HG02759 (cell line): ENCODE results near the gene HMCN2.

Source experiments
- ATAC-seq: cut with Tn5 transposase; IDR thresholded peaks from one replicate; pipeline ENCODE4 v1.9.1; 2021; ENCODE audit warnings: mild to moderate bottlenecking, moderate library complexity; ENCODE audit not compliant: unreplicated experiment

Gene HMCN2

DNA sequence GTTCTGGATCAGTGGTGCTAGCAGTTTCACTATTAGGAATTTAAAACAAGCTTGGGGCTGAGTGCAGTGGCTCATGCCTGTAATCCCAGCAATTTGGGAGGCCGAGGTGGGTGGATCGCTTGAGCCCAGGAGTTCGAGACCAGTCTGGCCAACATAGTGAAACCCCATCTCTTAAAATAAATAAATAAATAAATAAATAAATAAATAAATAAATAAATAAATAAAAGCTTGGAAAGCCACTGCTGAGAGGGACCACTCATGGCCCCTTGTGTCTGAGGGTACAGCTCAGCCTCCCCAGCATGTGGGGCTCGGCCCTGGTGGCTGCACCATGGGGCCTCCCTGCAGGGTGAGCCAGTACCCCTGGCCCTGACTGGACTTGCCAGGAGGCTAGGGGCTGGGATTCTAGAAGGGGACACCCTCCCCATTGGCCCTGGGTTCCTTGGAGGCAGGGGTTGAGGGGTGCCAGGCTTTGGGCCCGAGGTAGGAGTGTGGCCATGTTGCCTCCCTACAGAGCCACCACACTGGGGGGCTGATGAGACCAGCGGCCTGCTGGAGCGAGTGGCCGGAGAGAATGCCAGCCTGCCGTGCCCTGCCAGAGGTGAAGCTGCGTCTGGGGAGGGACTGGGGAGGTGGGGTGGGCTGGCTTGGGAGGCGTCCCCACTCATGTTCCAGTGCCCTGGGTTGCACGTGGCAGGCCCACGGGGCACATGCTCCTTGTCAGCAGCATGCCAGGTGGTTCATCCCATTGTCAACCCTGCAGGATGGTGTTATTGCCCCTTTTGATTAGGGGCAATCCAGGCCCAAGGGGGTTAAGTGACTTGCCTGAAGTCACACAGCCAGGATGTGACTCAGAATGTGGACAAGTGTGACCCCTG is 76.5 kb downstream of the HMCN2 start:
- ATAC-seq = no peak

DNA sequence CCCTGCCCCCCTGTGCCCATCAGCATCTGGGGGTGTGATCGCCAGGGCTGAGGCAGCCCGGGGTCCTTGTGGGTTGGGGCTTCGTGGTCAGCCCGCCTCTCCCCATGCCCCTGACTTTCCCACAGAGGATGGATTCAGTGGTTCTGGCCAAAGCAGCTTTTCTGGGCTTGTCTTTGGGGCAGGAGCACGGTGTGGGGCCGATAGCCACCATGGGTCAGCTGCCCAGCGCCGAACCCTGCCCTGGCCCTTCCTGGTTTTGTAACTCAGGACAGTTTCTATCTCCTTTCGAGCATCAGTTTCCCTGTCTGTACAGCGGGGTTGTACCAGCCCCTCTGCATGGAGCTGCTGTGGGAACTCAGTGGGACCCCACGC is 77.1 kb downstream of the HMCN2 start:
- ATAC-seq = no peak

DNA sequence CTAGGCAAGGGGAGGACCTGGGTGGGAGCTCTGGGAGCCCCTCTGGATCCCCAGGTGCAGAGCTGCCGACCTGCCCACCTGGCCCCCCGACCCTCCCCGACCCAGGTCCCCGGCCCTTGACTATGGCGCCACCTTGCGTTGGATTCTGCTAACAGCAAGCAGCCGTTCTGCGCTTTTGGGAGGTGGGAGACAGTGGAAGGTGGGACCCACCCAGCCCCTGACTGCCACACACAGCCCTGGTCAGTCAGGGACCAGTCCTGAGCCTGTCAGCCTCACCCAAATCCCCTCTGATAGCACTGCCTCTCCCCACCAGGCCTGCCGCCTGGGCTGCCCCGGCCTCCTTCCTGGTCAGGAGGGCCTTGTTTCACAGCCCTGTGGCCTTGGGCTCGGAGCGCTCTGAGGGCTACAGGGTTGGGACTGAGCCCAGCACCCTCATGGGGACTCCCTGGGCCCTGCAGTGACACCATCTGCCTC is 77.9 kb downstream of the HMCN2 start:
- ATAC-seq = no peak

DNA sequence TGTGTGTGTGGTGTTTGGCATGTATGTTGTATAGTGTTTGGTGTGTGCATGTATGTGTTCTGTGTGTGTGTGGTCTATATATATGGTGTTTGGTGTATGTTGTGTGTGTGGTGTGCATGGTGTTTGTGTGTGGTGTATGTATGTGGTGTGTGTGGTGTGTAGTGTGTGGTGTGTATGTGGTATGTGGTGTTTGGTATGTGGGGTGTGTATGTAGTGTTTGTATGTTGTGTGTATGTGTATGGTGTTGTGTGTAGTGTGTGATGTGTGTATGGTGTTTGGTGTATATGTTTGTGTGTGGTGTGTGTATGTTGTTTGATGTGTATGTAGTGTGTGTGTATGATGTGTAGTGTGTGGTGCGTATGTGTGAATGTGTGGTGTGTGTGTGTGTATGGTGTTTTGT is 78.8 kb downstream of the HMCN2 start:
- no peak for ATAC-seq

DNA sequence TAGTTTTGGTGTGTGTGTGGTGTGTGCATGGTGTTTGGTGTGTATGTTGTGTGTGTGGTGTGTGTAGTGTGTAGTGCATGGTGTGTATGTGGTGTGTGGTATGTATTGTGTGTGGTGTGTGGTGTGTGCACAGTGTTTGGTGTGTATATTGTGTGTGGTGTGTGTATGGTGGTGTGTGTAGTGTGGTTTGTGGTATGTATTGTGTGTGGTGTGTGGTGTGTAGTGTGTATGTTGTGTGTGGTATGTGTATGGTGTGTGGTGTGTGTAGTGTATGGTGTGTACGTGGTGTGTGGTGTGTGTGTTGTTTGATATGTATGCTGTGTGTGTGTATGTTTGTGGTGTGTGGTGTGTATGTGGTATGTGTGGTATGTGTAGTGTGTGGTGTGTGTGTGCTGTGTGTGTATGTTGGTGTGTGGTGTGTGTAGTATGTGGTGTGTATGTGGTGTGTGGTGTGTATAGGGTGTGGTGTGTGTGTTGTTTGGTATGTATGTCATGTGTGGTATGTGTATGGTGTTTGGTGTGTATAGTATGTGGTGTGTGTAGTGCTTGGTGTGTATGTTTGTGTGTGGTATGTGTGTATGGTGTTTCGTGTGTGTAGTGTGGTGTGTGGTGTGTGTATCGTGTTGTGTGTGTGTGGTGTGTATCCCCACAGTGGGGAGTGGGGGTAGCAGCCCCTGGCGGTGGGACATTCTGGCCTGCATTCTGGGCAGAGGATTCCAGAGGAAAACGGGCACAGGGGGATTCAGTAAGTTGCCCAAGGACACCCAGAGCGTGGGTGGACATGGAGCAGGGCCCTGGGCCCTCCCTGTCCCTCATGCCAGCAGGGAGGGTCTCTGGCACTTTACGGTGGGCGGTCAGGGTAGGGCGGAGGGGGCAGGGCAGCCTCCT is 79.7 kb downstream of the HMCN2 start:
- ATAC-seq = no peak

DNA sequence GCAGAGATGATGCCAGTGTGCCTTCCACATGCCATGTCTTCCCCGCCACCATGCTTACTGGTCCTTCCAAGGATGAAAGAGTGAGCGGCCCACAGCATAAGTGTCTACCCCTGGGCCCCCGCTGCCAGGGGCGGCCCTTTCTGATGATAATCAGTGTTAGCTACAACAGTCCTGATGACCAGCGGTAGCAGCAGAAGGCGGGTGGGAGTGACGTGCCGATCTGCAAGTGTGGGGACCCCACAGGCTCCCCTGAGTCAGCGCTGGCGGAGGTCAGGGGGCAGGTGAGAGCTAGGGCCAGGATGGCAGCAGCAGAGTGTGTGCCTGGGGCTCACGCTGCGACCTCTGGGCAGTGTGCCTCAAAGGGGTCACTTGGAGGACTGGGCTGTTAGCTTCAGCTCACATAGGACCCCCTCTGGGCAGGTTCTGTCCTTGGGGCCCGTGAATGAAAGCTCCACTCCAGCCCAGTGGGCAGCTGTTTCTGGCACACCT is 80.4 kb downstream of the HMCN2 start:
- ATAC-seq = no peak

DNA sequence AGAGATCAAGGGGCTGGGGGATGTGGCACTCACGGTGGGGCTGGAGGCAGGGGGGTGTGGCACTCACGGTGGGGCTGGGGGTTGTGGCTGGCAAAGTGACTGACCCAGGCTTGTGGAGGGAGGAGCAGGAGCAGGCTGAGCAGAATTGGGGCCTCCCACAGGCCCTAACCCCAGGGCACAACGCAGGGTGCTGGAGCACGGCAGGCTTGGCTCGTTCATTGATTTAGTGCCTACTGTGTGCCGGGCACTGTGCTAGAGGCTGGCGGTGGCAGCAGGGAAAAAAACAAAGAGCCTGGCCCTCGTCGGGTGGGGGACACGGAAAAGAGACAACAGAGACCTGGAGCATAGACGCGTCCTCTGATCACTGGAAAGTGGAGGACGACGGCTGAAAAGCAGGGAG is 80.9 kb downstream of the HMCN2 start:
- ATAC-seq = no peak

DNA sequence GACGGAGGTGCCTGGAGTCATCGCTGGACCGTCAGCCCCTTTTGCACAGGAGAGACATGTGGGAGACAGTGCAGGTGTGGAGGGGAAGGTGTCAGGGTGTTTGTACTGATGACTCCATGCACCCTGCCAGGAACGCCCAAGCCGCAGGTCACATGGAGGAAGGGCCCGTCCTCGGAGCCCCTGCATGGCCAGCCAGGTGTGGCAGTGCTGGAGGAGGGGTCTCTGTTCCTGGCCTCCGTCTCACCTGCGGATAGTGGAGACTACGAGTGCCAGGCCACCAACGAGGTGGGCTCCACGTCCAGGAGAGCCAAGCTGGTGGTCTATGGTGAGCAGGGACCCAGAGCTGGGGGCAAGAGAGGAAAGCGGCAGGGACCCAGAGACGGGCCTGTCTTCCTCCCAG is 81.5 kb downstream of the HMCN2 start:
- no peak for ATAC-seq

DNA sequence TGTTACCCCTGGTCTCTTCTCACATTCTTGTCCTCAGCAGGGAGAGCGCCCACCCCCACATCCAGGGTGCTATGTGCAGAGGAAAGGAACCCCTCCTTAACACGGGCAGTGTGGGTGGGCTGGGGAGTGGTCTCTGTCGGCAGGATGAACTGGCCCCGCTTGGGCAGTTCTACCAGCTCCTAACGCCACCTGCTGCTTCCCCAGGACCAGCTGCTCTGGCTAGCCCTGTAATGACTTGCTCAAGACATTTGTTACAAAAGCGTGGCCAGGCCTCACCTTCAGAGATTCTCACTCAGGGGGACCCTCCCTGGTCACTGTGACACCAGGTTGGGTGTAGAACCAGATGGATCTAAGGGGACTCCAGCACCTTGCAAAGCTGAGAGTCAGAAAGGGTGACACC is 82.4 kb downstream of the HMCN2 start:
- no peak for ATAC-seq

DNA sequence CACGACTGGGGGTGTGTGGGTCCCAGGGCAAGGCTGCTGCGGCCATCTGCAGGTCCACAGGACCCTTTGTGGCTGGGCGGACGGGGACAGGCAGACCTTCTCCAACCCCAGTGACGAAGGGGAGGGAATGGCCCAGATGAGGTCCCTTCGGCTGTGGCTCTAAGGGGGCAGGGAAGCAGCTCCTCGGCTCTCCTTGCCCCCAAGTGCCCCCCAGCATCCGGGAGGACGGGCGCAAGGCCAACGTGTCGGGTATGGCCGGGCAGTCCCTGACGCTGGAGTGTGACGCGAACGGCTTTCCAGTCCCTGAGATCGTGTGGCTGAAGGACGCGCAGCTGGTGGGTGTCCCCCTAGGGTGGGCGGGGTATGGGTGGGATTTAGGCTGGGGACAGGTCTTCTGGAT is 82.8 kb downstream of the HMCN2 start:
- ATAC-seq = no peak

DNA sequence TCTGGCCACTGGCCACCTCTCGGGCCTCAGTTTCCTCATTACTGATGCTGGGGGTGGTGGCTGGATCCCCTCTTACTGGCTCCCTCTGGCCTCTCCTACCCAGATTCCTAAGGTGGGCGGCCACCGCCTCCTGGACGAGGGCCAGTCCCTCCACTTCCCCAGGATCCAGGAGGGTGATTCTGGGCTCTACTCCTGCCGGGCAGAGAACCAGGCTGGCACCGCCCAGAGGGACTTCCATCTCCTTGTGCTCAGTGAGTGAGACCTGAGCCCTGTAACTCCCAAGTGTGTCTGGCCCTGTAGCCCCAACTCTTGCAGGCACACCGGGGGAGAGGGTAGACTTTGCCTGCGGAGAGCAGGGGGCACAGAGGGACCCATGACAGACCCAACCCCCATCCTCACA is 83.3 kb downstream of the HMCN2 start:
- ATAC-seq = no peak

DNA sequence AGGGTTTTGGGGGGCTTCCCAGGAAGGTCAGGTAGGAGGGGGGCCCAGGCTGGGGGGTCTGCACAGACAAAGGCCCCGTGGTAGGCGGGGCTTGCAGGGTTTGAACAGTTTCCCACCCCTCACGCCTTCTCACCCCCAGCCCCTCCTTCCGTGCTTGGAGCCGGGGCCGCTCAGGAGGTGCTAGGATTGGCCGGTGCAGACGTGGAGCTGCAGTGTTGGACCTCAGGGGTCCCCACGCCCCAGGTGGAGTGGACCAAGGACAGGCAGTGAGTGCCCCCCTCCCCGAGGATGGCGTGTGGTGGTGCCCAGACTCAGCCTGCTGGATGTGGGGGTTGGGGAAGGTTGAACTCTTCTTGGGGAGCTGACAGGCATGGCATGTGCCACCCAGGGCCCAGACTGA is 83.8 kb downstream of the HMCN2 start:
- ATAC-seq = no peak

DNA sequence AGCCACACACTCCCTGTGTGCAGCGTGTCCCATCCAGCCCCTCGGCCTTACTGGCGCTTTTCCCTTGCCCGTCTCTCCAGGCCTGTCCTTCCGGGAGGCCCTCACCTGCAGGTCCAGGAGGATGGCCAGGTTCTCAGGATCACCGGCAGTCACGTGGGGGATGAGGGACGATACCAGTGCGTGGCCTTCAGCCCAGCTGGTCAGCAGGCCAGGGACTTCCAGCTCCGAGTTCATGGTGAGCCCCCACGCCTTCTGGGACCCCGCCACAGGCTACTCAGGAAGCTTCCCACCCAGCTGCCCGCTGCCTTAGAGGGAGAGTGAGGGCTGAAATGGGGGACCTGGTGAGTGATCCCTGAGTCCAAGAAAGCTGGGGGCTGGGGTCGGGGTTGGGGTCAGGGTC is 85.8 kb downstream of the HMCN2 start:
- no peak for ATAC-seq

DNA sequence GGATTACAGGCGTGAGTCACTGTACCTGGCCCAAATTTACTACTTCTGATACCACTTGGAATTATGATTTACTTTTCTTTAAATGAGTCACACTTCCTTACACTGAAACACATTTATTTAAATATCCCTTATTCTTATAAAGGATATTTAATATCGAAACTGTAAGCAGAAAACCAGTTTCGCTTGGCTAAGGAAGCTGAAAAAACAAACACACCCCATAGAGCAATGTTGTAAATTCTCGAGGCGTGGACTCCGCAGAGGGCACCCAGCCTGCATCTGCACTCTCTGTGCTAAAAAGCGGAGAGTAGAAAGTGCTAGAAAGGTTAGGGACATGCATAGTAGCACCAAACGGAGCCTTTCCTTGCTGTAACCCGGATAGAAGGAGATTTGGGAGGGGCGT is 86.5 kb downstream of the HMCN2 start:
- no peak for ATAC-seq

DNA sequence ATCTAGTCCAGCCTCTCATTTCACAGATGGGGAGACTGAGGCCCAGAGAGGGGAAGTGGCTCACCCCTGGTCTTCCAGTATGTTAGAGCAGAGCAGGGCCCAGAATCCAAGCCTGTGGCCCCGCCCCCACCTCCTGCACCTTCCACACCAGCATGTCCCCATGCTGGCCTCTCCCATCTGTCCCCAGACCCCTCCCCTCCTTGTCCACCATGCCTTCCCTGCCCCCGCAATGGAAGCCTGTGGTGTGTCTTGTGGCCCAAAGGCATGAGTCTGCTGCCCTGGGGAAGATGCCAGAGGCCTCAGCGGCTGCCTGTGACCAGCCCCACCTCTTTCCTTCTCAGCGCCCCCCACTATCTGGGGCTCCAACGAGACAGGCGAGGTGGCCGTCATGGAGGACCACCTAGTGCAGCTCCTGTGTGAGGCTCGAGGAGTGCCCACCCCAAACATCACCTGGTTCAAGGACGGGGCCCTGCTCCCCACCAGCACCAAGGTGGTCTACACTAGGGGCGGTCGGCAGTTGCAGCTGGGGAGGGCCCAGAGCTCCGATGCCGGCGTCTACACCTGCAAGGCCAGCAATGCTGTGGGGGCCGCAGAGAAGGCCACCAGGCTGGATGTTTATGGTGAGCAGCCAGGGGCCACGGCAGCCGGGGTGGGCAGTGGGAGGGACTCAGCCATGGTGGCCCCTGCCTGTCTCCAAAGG is 87.2 kb downstream of the HMCN2 start:
- no peak for ATAC-seq

DNA sequence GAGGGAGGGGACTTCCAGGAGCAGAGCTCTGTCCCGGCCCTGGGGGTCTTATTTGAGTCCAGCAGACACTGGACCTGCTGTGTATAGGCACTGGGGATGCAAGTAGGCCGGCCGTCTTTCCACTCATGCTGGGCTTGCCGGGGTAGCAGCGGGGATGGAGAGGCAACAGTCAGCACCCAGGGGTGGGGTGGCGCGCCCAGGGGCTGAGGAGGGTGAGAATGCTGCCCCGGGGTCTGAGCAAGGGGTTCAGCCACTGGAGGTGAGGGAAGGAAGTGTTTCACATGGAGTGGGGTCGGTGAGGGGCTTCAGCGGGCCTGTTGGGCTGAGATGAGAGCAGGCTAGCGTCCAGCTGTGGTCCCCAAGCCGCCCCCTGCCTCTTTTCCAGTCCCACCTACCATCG is 88.8 kb downstream of the HMCN2 start:
- ATAC-seq = no peak

DNA sequence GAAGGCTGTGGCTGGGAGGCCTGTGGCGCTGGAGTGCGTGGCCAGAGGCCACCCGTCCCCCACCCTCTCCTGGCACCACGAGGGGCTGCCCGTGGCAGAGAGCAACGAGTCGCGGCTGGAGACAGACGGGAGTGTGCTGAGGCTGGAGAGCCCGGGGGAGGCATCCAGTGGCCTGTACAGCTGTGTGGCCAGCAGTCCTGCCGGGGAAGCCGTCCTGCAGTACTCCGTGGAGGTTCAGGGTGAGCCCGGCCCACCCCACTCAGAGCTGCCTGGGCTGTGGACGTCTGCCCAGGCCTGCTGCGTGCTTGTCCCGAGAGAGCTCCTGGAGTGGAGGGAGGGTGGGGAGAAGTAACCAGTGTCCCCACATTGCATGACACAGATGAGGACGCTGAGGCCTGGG is 89.2 kb downstream of the HMCN2 start:
- no peak for ATAC-seq

DNA sequence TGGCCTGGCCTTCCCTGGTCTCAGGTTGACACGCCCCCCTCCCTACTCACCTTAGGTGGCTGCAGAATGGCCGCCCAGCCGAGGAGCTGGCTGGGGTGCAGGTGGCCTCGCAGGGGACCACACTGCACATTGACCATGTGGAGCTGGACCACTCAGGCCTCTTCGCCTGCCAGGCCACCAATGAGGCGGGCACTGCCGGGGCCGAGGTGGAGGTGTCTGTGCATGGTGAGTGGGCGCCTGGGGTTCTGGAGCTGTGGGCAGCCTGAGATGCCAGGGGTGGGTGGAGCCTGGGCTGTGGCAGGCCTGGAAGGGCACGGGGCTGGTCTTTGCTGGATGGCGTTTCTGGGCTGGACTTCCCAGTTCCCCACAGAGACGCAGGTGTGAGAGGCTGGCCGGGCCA is 90.5 kb downstream of the HMCN2 start:
- ATAC-seq = no peak

DNA sequence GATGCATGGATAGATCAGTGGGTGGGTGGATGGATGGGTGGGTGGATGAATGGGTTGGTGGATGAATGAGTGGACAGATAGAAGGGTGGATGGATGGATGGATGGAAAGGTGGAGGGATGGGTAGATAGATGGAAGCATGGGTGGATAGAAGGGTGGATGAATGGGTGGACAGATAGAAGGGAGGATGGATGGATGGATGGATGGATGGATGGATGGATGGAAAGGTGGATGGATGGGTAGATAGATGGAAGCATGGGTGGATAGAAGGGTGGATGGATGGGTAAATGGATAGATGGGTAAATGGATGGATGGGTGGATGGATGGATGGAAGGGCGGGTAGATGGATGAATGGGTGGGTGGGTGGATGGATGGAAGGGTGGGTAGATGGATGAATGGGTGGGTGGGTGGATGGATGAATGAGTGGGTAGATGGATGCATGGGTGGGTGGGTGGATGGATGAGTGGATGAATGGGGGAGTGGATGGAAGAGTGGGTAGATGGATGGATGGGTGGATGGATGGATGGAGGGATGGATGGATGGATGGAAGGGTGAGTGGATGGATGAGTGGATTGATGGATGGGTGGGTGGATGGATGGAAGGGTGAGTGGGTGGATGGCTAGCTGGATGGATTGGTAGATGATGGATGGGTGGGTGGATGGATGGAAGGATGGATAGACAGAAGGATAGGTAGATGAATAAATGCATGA is 91.5 kb downstream of the HMCN2 start:
- no peak for ATAC-seq

DNA sequence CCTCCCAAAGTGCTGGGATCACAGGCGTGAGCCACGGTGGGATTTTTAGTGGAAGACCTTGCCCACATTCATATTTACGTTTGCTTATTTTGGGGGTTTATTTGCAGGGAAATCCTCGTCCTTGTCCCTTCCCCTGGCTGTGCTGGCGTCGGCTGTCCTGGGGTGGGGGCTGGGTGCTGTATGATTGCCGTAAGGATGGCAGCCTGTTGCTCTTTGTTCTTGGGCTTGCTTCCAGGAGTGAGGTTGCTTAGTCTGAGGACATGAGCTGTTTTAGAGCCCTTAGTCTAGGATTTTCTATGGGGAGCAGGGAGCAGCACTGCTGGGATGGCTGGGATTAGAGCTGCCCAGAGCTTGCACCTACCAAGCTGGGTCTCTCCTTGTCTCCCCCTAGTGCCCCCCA is 93.4 kb downstream of the HMCN2 start:
- no peak for ATAC-seq

DNA sequence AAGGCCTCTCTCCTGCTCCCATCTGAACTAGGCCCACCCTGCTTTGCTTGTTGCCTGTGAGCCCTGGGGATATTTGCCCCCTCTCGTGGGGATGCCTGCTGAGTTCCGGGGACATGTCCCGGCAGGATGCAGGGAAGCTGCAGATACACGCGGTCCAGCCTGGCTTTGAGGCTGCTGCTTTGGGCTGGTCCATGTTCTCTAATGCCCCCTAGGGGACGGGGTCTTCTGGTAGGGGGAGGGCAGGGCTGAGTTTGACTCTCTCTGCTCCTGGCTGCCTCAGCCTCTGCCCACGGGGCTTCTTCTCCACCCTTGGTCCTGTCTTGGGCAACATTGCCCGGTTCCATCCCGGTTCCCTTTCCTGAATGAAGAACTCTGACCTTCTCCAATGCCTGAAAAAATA is 94.3 kb downstream of the HMCN2 start:
- no peak for ATAC-seq
